ENCODE measurements around the gene FCHSD2.

GRCh38 chr11:73091521-73092305, 50.4 kb downstream of the FCHSD2 start:
- TF ChIP-seq, protein P1, sequence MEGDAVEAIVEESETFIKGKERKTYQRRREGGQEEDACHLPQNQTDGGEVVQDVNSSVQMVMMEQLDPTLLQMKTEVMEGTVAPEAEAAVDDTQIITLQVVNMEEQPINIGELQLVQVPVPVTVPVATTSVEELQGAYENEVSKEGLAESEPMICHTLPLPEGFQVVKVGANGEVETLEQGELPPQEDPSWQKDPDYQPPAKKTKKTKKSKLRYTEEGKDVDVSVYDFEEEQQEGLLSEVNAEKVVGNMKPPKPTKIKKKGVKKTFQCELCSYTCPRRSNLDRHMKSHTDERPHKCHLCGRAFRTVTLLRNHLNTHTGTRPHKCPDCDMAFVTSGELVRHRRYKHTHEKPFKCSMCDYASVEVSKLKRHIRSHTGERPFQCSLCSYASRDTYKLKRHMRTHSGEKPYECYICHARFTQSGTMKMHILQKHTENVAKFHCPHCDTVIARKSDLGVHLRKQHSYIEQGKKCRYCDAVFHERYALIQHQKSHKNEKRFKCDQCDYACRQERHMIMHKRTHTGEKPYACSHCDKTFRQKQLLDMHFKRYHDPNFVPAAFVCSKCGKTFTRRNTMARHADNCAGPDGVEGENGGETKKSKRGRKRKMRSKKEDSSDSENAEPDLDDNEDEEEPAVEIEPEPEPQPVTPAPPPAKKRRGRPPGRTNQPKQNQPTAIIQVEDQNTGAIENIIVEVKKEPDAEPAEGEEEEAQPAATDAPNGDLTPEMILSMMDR (IDR thresholded peaks at IDR 0.05): no peak
- TF ChIP-seq EZH2 (IDR thresholded peaks at IDR 0.05; ENCODE audit: borderline replicate concordance, insufficient read depth, low read depth, low read length, poor library complexity, severe bottlenecking): no peak

All from B cell (primary cell).